Neural crest cell (in vitro differentiated cells): ENCODE results near the gene MS4A4E. TPM values are rescaled to one million over a fixed set of nuclear protein-coding genes. Genes with fewer than 3 reads are reported as not detected.

ENCODE experiments used
- DNase-seq: peaks from one replicate; pipeline ENCODE4 v3.0.0; 2021; ENCODE audit warnings: low read depth, mixed read lengths, low spot score
- H3K27ac Mint-ChIP-seq: one replicate; pipeline ENCODE4 v1.8.0; 2021; ENCODE audit warnings: mild to moderate bottlenecking, mixed read lengths; ENCODE audit not compliant: unreplicated experiment
- H3K27me3 Mint-ChIP-seq: 2 replicates; pipeline ENCODE4 v1.8.0; 2021; ENCODE audit warnings: low read depth, mild to moderate bottlenecking, mixed read lengths
- H3K36me3 Mint-ChIP-seq: 2 replicates; pipeline ENCODE4 v1.8.0; 2021; ENCODE audit warnings: low read depth, mild to moderate bottlenecking, mixed read lengths
- H3K4me1 Mint-ChIP-seq: 2 replicates; pipeline ENCODE4 v1.8.0; 2021; ENCODE audit warnings: mixed read lengths
- H3K4me3 Mint-ChIP-seq: one replicate; pipeline ENCODE4 v1.8.0; 2021; ENCODE audit warnings: mild to moderate bottlenecking, mixed read lengths
- H3K9me3 Mint-ChIP-seq: 2 replicates; pipeline ENCODE4 v1.8.0; 2021; ENCODE audit warnings: mixed read lengths
- total RNA-seq: library from RNA; stranded (reverse); gene quantifications from 2 replicates; pipeline ENCODE4 v1.2.1, GENCODE V29; 2021
- TF ChIP-seq, protein P1 (sequence below): fragments of 200-600 bp; sonication (generic); conservative IDR thresholded peaks from 2 replicates; pipeline ENCODE4 v1.5.0; 2021; ENCODE audit warnings: antibody characterized with exemption, mild to moderate bottlenecking

MS4A4E gene
- total RNA-seq, 1 donor from 2014 or later, result 0.28 TPM

DNA sequence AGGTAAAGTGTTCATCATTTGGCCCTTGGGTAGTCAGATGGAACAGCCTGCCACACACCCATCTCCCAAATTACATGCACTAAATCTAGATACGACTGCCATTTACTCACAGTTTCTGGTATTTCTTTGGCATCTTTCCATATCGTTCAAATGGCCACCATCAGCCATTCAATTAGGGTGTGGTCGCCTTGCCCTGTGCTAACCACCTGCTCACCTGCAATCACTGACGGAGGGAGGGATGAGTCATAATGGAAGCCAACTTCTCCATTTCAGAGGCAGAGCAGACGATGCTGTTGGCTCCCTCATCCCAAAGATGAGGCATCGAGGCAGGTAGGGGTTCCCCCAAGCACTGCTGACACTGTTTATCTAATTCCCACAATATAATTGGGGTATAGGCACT is 74.6 kb downstream of the MS4A4E start:
- TF ChIP-seq, protein P1, sequence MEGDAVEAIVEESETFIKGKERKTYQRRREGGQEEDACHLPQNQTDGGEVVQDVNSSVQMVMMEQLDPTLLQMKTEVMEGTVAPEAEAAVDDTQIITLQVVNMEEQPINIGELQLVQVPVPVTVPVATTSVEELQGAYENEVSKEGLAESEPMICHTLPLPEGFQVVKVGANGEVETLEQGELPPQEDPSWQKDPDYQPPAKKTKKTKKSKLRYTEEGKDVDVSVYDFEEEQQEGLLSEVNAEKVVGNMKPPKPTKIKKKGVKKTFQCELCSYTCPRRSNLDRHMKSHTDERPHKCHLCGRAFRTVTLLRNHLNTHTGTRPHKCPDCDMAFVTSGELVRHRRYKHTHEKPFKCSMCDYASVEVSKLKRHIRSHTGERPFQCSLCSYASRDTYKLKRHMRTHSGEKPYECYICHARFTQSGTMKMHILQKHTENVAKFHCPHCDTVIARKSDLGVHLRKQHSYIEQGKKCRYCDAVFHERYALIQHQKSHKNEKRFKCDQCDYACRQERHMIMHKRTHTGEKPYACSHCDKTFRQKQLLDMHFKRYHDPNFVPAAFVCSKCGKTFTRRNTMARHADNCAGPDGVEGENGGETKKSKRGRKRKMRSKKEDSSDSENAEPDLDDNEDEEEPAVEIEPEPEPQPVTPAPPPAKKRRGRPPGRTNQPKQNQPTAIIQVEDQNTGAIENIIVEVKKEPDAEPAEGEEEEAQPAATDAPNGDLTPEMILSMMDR, result no peak
- peaks cover 12% of the 10 kb centered on the region for H3K9me3 Mint-ChIP-seq
- no peak overlapping the region for H3K4me3 Mint-ChIP-seq
- DNase-seq, result no peak
- H3K27me3 Mint-ChIP-seq, result peaks cover 11% of the 10 kb centered on the region
- H3K27ac Mint-ChIP-seq, result no peak overlapping the region
- H3K36me3 Mint-ChIP-seq, result peaks cover 3% of the 10 kb centered on the region
- H3K4me1 Mint-ChIP-seq, result no peaks in the 10 kb centered on the region

DNA sequence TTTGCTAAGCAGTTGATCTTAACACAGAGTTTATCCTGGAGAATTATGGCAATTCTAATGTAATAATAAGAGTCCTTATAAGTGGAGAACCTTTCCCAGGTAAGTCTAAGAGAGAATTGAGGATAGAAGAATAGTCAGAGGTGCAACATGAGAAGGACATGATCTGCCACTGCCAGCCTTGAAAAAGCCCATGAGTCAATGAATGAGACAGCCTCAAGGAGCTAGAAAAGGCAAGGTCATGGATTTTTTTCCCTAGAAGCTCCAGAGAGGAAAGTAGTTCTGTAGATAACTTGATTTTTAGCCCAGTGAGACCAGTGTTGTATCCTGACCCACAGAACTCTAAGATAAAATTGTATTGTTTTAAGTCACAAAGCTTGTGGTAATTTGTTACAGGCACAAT is 77.0 kb downstream of the MS4A4E start:
- H3K27ac Mint-ChIP-seq, result no peak overlapping the region
- H3K27me3 Mint-ChIP-seq, result no peaks in the 10 kb centered on the region
- DNase-seq, result no peak
- TF ChIP-seq, protein P1, result no peak
- H3K9me3 Mint-ChIP-seq, result peaks cover 12% of the 10 kb centered on the region
- H3K36me3 Mint-ChIP-seq, result peaks cover 3% of the 10 kb centered on the region
- no peak overlapping the region for H3K4me3 Mint-ChIP-seq
- no peaks in the 10 kb centered on the region for H3K4me1 Mint-ChIP-seq

DNA sequence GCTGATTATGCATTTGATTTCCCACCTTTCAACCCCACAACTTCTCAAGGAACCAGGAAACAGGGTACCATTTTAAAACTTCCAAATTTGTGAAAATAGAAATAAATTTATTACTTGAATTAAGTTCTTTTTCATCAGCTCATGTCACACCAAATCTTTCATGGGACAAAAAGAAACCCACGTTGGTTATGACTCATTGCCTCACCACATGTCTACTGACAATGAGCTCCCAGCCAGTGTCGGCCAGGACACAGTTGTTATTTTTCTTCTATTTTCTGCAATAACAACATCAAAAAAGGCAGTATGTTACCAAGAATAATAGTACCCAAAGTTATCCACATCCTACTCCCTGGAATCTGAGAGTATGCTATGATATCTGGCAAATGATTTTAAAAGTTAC is 77.4 kb downstream of the MS4A4E start:
- DNase-seq, result no peak
- no peaks in the 10 kb centered on the region for H3K4me1 Mint-ChIP-seq
- H3K27ac Mint-ChIP-seq, result no peak overlapping the region
- peaks cover 11% of the 10 kb centered on the region for H3K9me3 Mint-ChIP-seq
- H3K27me3 Mint-ChIP-seq, result no peaks in the 10 kb centered on the region
- no peak overlapping the region for H3K4me3 Mint-ChIP-seq
- TF ChIP-seq, protein P1, result no peak
- H3K36me3 Mint-ChIP-seq, result peaks cover 3% of the 10 kb centered on the region

DNA sequence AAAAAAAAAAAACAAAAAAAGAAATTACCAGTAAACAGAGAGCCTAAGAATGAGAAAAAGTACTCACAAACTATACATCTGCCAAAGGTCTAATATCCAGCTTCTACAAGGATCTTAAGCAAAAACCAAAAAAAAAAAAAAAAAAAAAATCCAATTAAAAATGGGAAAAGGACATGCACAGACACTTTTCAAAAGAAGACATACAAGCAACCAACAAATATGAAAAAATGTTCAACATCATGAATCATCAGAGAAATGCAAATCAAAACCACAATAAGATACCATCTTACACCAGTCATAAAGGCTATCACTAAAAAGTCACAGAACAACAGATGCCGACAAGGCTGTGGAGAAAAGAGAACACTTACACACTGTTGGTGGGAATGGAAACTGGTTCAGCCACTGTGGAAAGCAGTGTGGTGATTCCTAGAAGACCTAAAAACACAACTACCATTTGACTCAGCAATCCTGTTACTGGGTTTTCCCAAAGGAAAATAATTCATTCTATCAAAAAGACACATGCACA is 78.3 kb downstream of the MS4A4E start:
- no peak for DNase-seq
- Mint-ChIP-seq H3K27me3 (no peaks in the 10 kb centered on the region), H3K4me1 (no peaks in the 10 kb centered on the region), H3K4me3 (no peak overlapping the region), H3K27ac (no peak overlapping the region), H3K36me3 (peaks cover 3% of the 10 kb centered on the region), H3K9me3 (peaks cover 6% of the 10 kb centered on the region)
- TF ChIP-seq, protein P1, result no peak

DNA sequence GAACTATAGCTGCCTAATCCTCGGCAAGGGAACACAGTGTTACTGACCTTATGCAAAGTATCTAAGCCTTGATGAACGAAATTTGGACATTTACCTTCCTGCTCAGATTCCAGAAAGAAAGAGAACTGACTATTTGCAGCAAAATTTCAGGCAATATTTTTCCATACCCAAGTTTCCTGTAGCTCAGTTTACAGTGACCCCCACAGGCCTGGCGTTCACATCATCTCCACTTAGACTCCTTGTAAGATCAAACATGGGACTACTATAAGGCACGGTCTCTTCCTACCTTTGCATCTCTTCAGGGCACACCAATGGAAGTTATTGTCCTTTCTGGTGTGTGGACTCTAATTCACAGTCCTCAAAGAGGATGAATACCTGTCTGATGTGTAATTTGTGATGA is 81.2 kb downstream of the MS4A4E start:
- Mint-ChIP-seq H3K27ac (no peak overlapping the region), H3K4me1 (no peaks in the 10 kb centered on the region), H3K9me3 (peaks cover 3% of the 10 kb centered on the region), H3K4me3 (no peak overlapping the region), H3K36me3 (peaks cover 3% of the 10 kb centered on the region), H3K27me3 (peaks cover 4% of the 10 kb centered on the region)
- DNase-seq, result no peak
- TF ChIP-seq, protein P1, result no peak
